Stomach (tissue), 4 donors: ENCODE data around the gene NAALADL2.
"Not testable (repeated sequence)": the region's sequence is repeated elsewhere in the genome, so short reads cannot be mapped to it uniquely, and the experiment has no call there.

Experiments used
- EP300 ChIP-seq: sonication (generic); formaldehyde crosslinking; IDR thresholded peaks from one replicate; pipeline ENCODE4 v1.6.1; 2017; ENCODE audit warnings: antibody characterized with exemption
- POLR2A ChIP-seq, 4 donors: fragments of 450-650 bp; IDR thresholded peaks; one replicate each; pipeline ENCODE4 v1.6.1; 2016; ENCODE audit warnings: antibody characterized with exemption in 4 of 4, control low read depth in 2 of 4, mild to moderate bottlenecking in 1 of 4, moderate library complexity in 1 of 4
- POLR2AphosphoS5 ChIP-seq, 3 donors: sonication (generic); formaldehyde crosslinking; IDR thresholded peaks; one replicate each; pipeline ENCODE4 v1.6.1; 2016; ENCODE audit warnings: antibody characterized with exemption in 3 of 3
- TF ChIP-seq, protein P1 (sequence below), 7 experiments: fragments of 450-650 bp in 4 of 7; fragments of 200-600 bp in 3 of 7; sonication (generic) in 3 of 7; IDR thresholded peaks; one replicate each; pipeline ENCODE4 v1.5.1; 2016 to 2019; ENCODE audit warnings: antibody characterized with exemption in 7 of 7, control low read depth in 2 of 7, mild to moderate bottlenecking in 1 of 7

DNA sequence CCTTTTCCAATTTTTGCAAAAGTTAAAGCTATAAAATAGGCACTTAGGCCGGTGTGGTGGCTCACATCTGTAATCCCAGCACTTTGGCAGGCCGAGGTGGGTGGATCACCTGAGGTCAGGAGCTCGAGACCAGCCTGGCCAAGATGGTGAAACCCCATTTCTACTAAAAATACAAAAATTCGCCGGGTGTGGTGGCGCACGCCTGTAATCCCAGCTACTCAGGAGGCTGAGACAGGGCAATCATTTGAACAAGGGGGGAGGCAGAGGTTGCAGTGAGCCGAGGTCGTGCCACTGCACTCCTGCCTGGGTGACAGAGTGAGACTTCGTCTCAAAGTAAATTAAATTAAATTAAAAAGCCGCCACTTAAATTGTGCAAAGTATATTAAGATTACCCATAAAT lies 412.3 kb downstream of the NAALADL2 start:
- not testable (repeated sequence) for TF ChIP-seq POLR2AphosphoS5 (IDR thresholded peaks at IDR 0.05); POLR2A (IDR thresholded peaks at IDR 0.05); EP300
- TF ChIP-seq, protein P1, sequence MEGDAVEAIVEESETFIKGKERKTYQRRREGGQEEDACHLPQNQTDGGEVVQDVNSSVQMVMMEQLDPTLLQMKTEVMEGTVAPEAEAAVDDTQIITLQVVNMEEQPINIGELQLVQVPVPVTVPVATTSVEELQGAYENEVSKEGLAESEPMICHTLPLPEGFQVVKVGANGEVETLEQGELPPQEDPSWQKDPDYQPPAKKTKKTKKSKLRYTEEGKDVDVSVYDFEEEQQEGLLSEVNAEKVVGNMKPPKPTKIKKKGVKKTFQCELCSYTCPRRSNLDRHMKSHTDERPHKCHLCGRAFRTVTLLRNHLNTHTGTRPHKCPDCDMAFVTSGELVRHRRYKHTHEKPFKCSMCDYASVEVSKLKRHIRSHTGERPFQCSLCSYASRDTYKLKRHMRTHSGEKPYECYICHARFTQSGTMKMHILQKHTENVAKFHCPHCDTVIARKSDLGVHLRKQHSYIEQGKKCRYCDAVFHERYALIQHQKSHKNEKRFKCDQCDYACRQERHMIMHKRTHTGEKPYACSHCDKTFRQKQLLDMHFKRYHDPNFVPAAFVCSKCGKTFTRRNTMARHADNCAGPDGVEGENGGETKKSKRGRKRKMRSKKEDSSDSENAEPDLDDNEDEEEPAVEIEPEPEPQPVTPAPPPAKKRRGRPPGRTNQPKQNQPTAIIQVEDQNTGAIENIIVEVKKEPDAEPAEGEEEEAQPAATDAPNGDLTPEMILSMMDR (IDR thresholded peaks at IDR 0.05) = not testable (repeated sequence)
